Neural progenitor cell (in vitro differentiated cells): ENCODE results near the gene REEP3.

ENCODE experiments used
- EZH2 ChIP-seq: fragments of 200-600 bp; sonication (generic); IDR thresholded peaks from 2 replicates; pipeline ENCODE4 v1.6.1; 2017; ENCODE audit warnings: antibody characterized with exemption, mild to moderate bottlenecking, moderate library complexity
- EZH2phosphoT487 ChIP-seq: fragments of 200-600 bp; sonication (generic); IDR thresholded peaks from 2 replicates; pipeline ENCODE4 v1.6.1; 2017; ENCODE audit warnings: antibody characterized with exemption
- TF ChIP-seq, protein P1 (sequence below): fragments of 200-600 bp; sonication (generic); IDR thresholded peaks from 2 replicates; pipeline ENCODE4 v1.5.1; 2017; ENCODE audit warnings: antibody characterized with exemption, mild to moderate bottlenecking

DNA sequence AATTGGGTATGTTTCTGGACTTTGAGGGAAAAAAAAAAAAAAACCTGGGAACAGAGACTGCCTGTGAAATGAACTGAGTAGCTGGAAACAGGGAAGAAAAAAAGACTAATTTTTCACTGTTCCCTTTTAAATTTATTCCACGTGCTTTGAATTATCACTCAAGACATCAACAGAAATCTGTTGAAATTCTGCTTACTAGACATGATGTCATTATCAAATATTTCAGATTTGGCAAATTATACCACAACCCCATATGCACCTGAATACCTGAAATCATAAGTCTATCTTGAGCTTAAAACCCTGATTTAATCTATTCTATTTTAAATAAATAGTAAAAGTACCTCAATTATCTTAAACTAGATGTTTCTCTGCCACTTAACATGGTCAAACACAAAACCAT is 5.0 kb upstream of the REEP3 start:
- TF ChIP-seq, protein P1, sequence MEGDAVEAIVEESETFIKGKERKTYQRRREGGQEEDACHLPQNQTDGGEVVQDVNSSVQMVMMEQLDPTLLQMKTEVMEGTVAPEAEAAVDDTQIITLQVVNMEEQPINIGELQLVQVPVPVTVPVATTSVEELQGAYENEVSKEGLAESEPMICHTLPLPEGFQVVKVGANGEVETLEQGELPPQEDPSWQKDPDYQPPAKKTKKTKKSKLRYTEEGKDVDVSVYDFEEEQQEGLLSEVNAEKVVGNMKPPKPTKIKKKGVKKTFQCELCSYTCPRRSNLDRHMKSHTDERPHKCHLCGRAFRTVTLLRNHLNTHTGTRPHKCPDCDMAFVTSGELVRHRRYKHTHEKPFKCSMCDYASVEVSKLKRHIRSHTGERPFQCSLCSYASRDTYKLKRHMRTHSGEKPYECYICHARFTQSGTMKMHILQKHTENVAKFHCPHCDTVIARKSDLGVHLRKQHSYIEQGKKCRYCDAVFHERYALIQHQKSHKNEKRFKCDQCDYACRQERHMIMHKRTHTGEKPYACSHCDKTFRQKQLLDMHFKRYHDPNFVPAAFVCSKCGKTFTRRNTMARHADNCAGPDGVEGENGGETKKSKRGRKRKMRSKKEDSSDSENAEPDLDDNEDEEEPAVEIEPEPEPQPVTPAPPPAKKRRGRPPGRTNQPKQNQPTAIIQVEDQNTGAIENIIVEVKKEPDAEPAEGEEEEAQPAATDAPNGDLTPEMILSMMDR, result no peak
- no peak for TF ChIP-seq EZH2phosphoT487
- TF ChIP-seq EZH2, result no peak
